Activated naive CD8-positive, alpha-beta T cell treated with anti-CD3 and anti-CD28 coated beads, Interleukin-2, amount 50 U/mL, for 24 hours (primary cell): ENCODE measurements around the gene CPNE2.
A peak's percentile ranks its signal among the peaks of the same experiment; 100 is the strongest.
"Not testable (repeated sequence)": the region's sequence is repeated elsewhere in the genome, so short reads cannot be mapped to it uniquely, and the experiment has no call there.

Experiments used
- ATAC-seq: fragments of 150-1000 bp; cut with Tn5 transposase; one replicate; pipeline ENCODE4 v1.10.0; 2021
- DNase-seq: peaks from one replicate; pipeline ENCODE4 v3.0.0; 2021
- H3K27ac Mint-ChIP-seq: one replicate; pipeline ENCODE4 v1.8.0; 2021; ENCODE audit warnings: mild to moderate bottlenecking, mixed read lengths
- H3K27me3 Mint-ChIP-seq: one replicate; pipeline ENCODE4 v1.8.0; 2021; ENCODE audit warnings: mixed read lengths
- H3K36me3 Mint-ChIP-seq: one replicate; pipeline ENCODE4 v1.8.0; 2021; ENCODE audit warnings: low read depth, mixed read lengths
- H3K4me1 Mint-ChIP-seq: one replicate; pipeline ENCODE4 v1.8.0; 2021; ENCODE audit warnings: mixed read lengths
- H3K4me3 Mint-ChIP-seq: one replicate; pipeline ENCODE4 v1.8.0; 2021; ENCODE audit warnings: mild to moderate bottlenecking, moderate library complexity, mixed read lengths
- H3K9me3 Mint-ChIP-seq: one replicate; pipeline ENCODE4 v1.8.0; 2021; ENCODE audit warnings: mixed read lengths

CPNE2 gene

DNA sequence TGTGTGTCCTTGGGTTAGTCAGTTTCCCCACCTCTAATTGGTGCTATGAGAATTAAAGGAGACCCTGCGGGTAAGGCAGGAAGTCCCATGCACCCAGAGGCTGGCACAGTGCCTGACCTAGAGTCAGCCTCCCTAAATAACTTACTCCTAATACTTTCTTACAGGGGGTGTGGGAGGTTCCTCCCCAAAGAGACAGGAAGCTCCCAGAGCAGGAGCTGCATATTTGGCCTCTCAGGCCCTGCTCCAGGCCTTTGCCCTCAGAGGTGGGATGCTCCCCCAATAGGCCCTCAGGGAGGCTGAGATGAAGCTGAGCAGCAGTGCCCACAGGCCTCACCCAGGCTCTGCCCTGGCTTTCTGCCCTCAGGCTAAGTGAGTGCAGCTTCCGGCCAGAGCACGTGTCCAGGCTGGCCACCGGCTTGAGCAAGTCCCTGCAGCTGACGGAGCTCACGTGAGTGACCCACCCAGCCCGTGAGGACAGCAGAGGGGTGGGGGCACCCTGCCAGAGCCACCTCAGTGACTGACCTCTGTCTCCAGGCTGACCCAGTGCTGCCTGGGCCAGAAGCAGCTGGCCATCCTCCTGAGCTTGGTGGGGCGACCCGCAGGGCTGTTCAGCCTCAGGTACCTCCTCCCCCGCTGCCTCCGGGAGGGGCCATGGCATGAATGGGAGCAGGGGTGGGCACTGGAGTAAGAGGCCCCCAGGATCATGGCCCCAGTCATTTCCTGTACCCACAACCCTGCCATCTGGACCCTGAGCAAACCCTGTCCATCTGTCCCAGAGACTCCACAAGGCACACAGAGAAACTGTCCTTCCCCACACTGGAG, 31.1 kb upstream of the CPNE2 start:
- Mint-ChIP-seq H3K27ac (peak overlapping the region; percentile 78), H3K4me1 (peaks cover 24% of the 10 kb centered on the region), H3K27me3 (no peaks in the 10 kb centered on the region), H3K4me3 (no peak overlapping the region), H3K36me3 (peaks cover 45% of the 10 kb centered on the region), H3K9me3 (no peaks in the 10 kb centered on the region)
- no peak for ATAC-seq
- no peak for DNase-seq

DNA sequence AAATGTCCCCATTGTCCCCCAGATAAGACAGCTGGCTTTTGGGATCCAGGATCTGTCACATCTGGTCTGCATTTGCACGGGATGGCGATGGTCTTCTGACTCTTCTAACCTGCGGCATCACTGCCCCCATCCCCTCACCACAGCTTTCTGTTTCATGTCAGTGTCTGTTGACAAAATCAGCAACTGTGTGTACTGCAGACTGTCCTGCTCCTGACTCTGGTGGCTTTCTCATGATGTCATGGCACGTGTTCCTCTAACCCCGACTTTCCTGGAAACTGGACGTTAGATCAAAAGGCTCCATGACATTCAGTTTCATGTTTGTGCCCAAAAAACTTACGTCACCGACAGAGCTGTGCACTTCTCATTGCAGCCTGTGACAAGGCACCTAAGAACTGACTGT, 30.1 kb upstream of the CPNE2 start:
- H3K4me1 Mint-ChIP-seq = peaks cover 28% of the 10 kb centered on the region
- H3K36me3 Mint-ChIP-seq = peaks cover 45% of the 10 kb centered on the region
- H3K27me3 Mint-ChIP-seq = no peaks in the 10 kb centered on the region
- no peaks in the 10 kb centered on the region for H3K9me3 Mint-ChIP-seq
- H3K4me3 Mint-ChIP-seq = no peak overlapping the region
- no peak overlapping the region for H3K27ac Mint-ChIP-seq
- ATAC-seq (no peak), DNase-seq (no peak)

DNA sequence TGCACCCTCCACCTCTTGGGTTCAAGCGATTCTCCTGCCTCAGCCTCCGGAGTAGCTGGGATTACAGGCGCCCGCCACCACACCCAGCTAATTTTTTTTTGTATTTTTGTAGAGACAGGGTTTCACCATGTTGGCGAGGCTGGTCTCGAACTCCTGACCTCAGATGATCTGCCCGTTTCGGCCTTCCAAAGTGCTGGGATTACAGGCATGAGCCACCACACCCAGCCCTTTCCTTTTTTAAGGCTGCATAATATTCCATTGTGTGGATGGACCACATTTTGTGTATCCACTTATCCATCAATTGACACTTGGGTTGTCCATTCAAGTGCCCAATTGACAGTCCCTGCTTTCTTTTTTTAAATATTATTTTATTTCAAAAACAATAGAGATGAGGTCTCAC, 29.2 kb upstream of the CPNE2 start:
- H3K27ac Mint-ChIP-seq, H3K9me3 Mint-ChIP-seq, H3K27me3 Mint-ChIP-seq, DNase-seq, H3K4me3 Mint-ChIP-seq, ATAC-seq: not testable (repeated sequence)
- Mint-ChIP-seq H3K4me1 (peaks cover 27% of the 10 kb centered on the region), H3K36me3 (peaks cover 39% of the 10 kb centered on the region)

DNA sequence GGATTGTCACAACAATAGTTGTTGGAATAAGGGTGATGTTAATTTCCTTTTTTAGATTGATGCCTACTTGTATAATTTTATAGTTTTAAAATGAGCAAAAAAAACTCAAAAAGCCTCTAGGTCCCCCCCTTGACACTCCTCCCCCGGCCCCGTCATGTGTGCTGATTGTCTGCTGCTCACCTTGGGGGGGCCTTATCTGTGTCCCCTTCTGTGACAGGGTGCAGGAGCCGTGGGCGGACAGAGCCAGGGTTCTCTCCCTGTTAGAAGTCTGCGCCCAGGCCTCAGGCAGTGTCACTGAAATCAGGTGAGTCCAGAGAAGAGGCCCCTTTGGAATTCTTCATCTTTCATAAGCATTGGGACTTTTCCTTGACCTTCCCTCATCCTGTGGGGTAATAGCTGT, 27.4 kb upstream of the CPNE2 start:
- peaks cover 34% of the 10 kb centered on the region for H3K36me3 Mint-ChIP-seq
- H3K27ac Mint-ChIP-seq = peak overlapping the region; percentile 62
- DNase-seq = no peak
- H3K9me3 Mint-ChIP-seq = no peaks in the 10 kb centered on the region
- H3K4me3 Mint-ChIP-seq = no peak overlapping the region
- H3K4me1 Mint-ChIP-seq = peaks cover 28% of the 10 kb centered on the region
- ATAC-seq = no peak
- no peaks in the 10 kb centered on the region for H3K27me3 Mint-ChIP-seq

DNA sequence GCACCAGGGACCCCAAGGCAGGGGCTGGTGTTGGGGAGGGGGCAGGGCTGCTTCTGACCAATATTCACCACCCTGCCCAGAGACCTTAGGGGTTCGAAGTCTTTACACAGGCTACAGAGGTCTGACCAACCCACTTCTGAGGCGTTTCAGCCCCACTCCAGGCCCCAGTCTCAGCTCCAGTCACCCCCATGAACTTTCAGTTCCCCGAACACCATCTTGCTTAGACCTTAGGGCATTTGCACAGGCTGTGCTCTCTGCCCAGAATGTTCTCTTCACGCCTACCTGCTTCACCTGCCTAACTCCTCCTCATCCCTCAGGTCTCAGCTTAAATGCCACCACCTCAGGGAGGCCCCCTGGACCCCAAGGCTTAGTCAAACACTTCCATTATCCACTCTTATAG, 25.8 kb upstream of the CPNE2 start:
- Mint-ChIP-seq H3K4me3 (no peak overlapping the region), H3K4me1 (peaks cover 27% of the 10 kb centered on the region), H3K27ac (peak overlapping the region; percentile 70), H3K9me3 (no peaks in the 10 kb centered on the region), H3K36me3 (peaks cover 29% of the 10 kb centered on the region), H3K27me3 (no peaks in the 10 kb centered on the region)
- no peak for DNase-seq
- no peak for ATAC-seq

DNA sequence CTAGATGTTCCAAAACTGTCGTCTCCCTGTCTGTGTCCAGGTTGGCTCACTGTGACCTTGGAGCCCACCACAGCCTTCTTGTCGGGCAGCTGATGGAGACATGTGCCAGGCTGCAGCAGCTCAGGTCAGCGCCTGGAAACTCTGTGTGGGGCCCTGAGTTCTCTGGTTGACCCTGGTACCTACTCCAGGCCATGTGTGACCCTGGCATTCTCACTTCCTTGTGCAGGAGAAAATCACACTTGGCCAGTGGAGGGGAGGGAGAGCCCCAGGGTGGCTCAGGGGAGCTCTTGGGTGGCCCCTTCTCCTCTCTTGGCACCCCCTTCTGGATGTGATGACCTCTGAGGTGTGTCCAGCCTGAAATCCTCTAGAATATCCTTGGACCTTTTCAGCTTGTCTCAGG, 25.0 kb upstream of the CPNE2 start:
- no peak for DNase-seq
- H3K4me1 Mint-ChIP-seq = peaks cover 31% of the 10 kb centered on the region
- no peak overlapping the region for H3K27ac Mint-ChIP-seq
- no peaks in the 10 kb centered on the region for H3K9me3 Mint-ChIP-seq
- ATAC-seq = no peak
- H3K36me3 Mint-ChIP-seq = peaks cover 27% of the 10 kb centered on the region
- no peak overlapping the region for H3K4me3 Mint-ChIP-seq
- H3K27me3 Mint-ChIP-seq = no peaks in the 10 kb centered on the region

DNA sequence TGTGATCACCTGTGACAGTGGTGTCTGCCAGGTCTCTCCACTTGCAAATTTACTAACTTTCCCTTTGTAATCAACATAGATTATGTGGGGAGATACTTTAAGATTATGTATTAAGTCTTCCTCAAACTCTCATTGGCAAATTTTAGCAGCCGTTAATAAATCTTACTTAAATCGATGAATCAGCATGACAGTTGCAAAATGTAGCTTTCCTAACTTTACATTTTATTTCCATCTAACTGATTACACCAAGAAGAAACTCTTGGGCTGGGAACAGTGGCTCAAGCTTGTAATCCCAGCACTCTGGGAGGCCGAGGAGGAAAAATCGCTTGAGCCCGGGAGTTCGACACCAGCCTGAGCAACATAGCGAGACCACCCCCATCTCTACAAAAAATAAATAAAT, 23.3 kb upstream of the CPNE2 start:
- ATAC-seq = no peak
- Mint-ChIP-seq H3K9me3 (no peaks in the 10 kb centered on the region), H3K27ac (no peak overlapping the region), H3K36me3 (peaks cover 29% of the 10 kb centered on the region), H3K27me3 (no peaks in the 10 kb centered on the region), H3K4me3 (no peak overlapping the region), H3K4me1 (peaks cover 33% of the 10 kb centered on the region)
- no peak for DNase-seq

DNA sequence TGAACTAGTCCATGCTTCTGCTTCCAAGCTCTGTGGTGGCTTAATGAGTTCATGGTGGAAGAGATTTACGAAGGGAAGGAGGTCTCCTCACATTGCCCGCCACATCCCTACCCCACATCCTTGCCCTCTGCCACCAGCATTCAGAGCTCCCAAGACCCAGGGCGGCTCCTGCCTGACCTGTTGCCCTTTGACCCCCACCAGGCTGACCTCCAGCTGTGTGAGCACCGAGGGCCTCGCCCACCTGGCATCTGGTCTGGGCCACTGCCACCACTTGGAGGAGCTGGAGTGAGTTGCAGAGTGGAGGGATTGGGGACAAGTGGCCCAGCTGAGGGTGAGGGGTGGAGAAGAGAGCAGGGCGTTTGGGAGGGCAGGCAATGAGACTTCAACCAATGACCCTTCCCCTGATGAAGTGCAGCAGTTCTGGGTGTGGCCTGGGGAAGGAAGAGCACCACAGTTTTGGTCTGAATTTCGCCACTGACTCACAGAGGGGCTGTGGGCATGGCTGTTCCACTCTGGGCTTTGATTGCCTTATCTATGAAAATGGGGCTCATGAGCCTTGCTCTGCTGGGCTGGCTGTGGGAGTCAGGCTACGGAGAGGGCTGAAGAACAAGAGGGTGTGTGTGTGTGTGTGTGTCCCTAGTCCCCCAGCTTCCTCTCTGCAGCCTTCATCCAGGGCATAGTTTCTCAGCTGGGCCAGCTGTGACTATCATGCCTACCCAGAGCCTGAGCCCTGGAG, 22.6 kb upstream of the CPNE2 start:
- Mint-ChIP-seq H3K4me1 (peaks cover 33% of the 10 kb centered on the region), H3K4me3 (no peak overlapping the region), H3K36me3 (peaks cover 27% of the 10 kb centered on the region), H3K27ac (peak overlapping the region; percentile 62), H3K27me3 (no peaks in the 10 kb centered on the region), H3K9me3 (no peaks in the 10 kb centered on the region)
- DNase-seq = no peak
- ATAC-seq = no peak

DNA sequence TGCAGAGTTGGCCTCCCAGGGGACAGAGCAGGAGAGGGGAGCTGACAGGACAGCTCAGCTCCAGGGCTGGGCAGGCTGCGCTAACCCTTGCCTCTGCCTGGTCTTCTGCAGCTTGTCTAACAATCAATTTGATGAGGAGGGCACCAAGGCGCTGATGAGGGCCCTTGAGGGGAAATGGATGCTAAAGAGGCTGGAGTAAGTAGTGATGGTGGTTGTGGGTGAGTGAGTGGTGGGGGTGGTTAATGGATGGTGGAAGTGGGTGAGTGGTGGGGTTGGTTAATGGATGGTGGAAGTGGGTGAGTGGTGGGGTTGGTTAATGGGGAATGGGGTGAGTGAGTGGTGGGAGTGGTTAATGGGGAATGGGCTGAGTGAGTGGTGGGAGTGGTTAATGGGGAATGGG, 22.0 kb upstream of the CPNE2 start:
- H3K27ac Mint-ChIP-seq = peak overlapping the region; percentile 62
- no peak overlapping the region for H3K4me3 Mint-ChIP-seq
- DNase-seq (no peak), ATAC-seq (no peak)
- H3K36me3 Mint-ChIP-seq = peaks cover 27% of the 10 kb centered on the region
- no peaks in the 10 kb centered on the region for H3K9me3 Mint-ChIP-seq
- H3K4me1 Mint-ChIP-seq = peaks cover 33% of the 10 kb centered on the region
- H3K27me3 Mint-ChIP-seq = no peaks in the 10 kb centered on the region

DNA sequence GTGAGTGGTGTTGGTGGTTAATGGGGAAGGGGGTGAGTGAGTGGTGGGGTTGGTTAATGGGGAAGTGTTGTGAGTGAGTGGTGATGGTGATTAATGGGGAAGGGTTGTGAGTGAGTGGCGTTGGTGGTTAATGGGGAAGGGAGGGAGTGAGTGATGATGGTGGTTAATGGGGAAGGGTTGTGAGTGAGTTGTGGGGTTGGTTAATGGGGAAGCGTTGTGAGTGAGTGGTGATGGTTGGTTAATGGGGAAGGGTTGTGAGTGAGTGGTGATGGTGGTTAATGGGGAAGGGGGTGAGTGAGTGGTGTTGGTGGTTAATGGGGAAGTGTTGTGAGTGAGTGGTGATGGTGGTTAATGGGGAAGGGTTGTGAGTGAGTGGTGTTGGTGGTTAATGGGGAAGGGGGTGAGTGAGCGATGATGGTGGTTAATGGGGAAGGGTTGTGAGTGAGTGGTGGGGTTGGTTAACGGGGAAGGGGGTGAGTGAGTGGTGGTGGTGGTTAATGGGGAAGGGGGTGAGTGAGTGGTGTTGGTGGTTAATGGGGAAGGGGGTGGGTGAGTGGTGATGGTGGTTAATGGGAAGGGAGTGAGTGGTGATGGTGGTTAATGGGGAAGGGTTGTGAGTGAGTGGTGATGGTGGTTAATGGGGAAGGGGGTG, 21.2 kb upstream of the CPNE2 start:
- Mint-ChIP-seq H3K4me1 (peaks cover 33% of the 10 kb centered on the region), H3K36me3 (peaks cover 29% of the 10 kb centered on the region), H3K27ac (peak overlapping the region; percentile 71), H3K4me3 (peak overlapping the region; percentile 36)
- ATAC-seq, DNase-seq, H3K27me3 Mint-ChIP-seq, H3K9me3 Mint-ChIP-seq: not testable (repeated sequence)

DNA sequence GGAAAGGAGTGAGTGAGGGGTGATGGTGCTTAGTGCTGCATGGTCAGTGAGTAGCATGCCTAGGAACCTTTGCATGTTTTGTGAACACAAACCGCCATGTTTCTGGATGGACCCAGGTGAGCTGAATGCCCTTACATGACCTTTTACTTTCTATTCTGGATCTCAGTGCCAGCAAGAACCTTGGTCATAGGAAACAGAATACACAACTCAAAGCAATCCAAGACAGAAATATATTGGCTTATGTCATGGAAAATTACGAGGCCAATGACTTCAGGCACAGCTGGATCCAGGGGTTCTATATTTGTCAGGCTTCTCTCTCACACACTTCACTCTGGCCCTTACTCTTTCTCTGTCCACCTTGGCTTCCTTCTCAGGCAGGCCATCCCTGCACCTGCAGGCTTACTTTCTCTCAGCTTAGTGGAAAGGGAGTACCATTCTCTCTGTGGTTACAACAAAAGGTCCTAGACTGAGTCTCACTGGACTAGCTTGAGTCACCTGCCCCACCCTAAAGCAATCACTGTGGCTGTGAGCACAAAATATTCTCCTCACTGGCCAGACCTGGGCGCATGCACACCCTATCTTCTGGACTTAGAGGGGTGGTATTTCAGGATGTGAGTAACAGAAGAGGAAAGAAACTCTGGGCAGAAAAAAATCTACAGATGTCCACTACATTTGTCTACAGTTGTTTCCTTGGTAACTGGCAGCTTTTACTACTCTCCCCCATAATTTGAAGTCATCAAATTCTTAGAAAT, 20.4 kb upstream of the CPNE2 start:
- no peaks in the 10 kb centered on the region for H3K9me3 Mint-ChIP-seq
- ATAC-seq (peak; percentile 68), DNase-seq (no peak)
- peaks cover 27% of the 10 kb centered on the region for H3K36me3 Mint-ChIP-seq
- no peaks in the 10 kb centered on the region for H3K27me3 Mint-ChIP-seq
- peak overlapping the region; percentile 71 for H3K27ac Mint-ChIP-seq
- peaks cover 30% of the 10 kb centered on the region for H3K4me1 Mint-ChIP-seq
- H3K4me3 Mint-ChIP-seq = no peak overlapping the region

DNA sequence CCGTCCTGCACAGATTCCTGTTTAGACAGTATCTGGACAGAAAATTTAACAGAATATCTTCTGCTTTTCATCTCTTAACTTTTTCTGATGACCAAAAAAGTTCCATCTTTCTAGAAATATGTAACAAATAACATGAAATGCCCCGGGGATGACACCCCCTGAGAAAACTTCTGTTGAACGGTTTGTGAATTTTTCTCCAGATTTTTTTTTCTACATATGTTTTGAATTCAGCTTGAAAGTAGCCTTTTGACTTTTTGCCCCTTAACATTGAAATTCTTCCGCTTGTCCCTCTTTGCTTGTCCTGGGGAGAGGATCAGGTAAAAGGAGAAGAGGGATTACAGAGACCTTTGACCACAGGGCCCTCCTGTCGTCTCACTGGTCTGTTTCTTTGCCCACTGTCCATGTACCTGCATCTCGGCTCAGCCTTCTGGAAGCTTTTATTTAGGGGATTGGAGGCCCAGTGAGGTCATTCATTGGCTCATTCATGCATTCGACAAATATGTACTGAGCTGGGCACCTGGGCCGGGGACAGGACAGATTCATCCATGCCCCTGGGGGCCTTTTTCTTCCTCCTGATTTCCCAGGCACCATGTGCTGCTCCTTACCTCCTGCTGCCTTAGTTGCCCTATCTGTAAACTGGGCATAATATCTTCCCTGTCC, 19.6 kb upstream of the CPNE2 start:
- Mint-ChIP-seq H3K9me3 (no peaks in the 10 kb centered on the region), H3K36me3 (peaks cover 27% of the 10 kb centered on the region), H3K27me3 (no peaks in the 10 kb centered on the region), H3K4me3 (no peak overlapping the region), H3K4me1 (peaks cover 27% of the 10 kb centered on the region), H3K27ac (peak overlapping the region; percentile 71)
- ATAC-seq (no peak), DNase-seq (no peak)

DNA sequence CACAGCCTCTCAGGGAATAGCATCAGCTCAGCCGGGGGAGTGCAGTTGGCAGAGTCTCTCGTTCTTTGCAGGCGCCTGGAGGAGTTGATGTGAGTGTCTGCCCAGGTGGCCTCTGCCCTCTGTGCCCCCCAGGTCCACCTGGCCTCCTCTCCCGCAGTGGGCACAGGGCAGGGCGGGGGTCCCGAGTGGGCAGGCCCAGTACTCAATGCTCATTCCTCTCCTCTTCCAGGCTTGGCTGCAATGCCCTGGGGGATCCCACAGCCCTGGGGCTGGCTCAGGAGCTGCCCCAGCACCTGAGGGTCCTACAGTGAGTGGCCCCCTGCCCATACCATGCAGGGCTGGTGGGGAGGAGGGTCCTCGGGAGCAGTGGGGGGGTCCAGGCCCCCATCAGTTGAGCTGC, 14.7 kb upstream of the CPNE2 start:
- ATAC-seq = peak; percentile 10
- Mint-ChIP-seq H3K27ac (no peak overlapping the region), H3K36me3 (peaks cover 24% of the 10 kb centered on the region), H3K27me3 (no peaks in the 10 kb centered on the region), H3K9me3 (no peaks in the 10 kb centered on the region), H3K4me1 (peaks cover 2% of the 10 kb centered on the region), H3K4me3 (no peak overlapping the region)
- DNase-seq = no peak

DNA sequence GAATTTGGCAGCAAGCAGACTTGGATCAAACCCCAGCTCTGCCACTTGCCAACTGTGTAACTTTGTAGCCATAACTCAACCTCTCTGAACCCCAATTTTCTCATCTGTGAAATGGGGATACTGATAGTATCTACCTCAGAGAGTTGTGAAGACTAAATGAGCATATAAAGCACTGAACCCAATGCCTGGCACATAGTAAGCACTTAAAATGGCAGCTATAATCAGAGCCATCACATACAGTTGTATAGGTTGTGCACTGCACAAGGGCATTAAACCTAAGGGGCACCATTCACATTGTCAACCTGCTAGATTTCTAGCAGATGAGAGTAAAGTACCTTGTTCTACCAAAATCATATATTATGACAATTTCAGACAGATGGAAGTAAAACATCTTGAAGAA, 10.6 kb upstream of the CPNE2 start:
- H3K9me3 Mint-ChIP-seq = no peaks in the 10 kb centered on the region
- ATAC-seq (no peak), DNase-seq (no peak)
- peaks cover 12% of the 10 kb centered on the region for H3K36me3 Mint-ChIP-seq
- H3K4me3 Mint-ChIP-seq = no peak overlapping the region
- peak overlapping the region; percentile 27 for H3K27ac Mint-ChIP-seq
- peaks cover 9% of the 10 kb centered on the region for H3K4me1 Mint-ChIP-seq
- no peaks in the 10 kb centered on the region for H3K27me3 Mint-ChIP-seq
